Muscle layer of colon (tissue), 2 donors: ENCODE results near the gene KLRK1.
"Not testable (repeated sequence)": the region's sequence is repeated elsewhere in the genome, so short reads cannot be mapped to it uniquely, and the experiment has no call there.

Source experiments
- H3K27ac ChIP-seq: one replicate; pipeline ENCODE4 v1.7.0; 2013; ENCODE audit warnings: low read depth, mild to moderate bottlenecking, low read length, moderate library complexity
- H3K27me3 ChIP-seq, 2 donors: one replicate each; pipeline ENCODE4 v1.7.0; 2013; ENCODE audit warnings: low read length in 2 of 2, mild to moderate bottlenecking in 2 of 2; ENCODE audit not compliant: insufficient read depth in 2 of 2, control insufficient read depth in 1 of 2
- H3K36me3 ChIP-seq: one replicate; pipeline ENCODE4 v1.7.0; 2013; ENCODE audit warnings: mild to moderate bottlenecking, low read length; ENCODE audit not compliant: insufficient read depth
- H3K4me1 ChIP-seq: one replicate; pipeline ENCODE4 v1.7.0; 2013; ENCODE audit warnings: mild to moderate bottlenecking, low read length; ENCODE audit not compliant: insufficient read depth
- H3K4me3 ChIP-seq, 2 donors: one replicate each; pipeline ENCODE4 v1.7.0; 2013; ENCODE audit warnings: low read length in 2 of 2, low read depth in 1 of 2, mild to moderate bottlenecking in 1 of 2, moderate library complexity in 1 of 2
- H3K9ac ChIP-seq: one replicate; pipeline ENCODE4 v1.7.0; 2013; ENCODE audit warnings: low read length
- H3K9me3 ChIP-seq: one replicate; pipeline ENCODE4 v1.7.0; 2013; ENCODE audit warnings: mild to moderate bottlenecking, low read length
- donor health status: abdominal sarcoma.
- donor health status: Adenocarcinoma of cecum.

Gene KLRK1

GRCh38 chr12:10387498-10387897 lies 2.3 kb downstream of the KLRK1 start:
- not testable (repeated sequence) for H3K4me3 ChIP-seq, H3K4me1 ChIP-seq, H3K9me3 ChIP-seq, H3K27me3 ChIP-seq, H3K9ac ChIP-seq, H3K36me3 ChIP-seq, H3K27ac ChIP-seq

DNA sequence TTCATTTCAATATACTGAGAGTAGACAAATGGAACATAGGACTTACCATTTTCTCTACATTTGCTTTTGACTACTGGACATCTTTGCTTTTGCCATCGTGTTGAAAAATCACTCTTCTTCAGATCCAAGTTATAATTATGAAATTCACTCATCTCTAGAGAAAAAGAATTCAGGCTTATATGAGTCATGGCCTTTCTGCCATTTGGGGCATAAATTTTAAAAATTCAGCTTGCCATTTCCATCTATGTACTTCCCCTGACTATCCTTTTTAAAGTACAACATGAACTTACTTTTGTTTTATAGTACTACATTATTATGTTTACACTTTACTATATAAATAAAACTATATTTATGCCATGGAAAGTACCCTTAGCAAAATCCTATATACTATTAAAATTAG lies 3.0 kb downstream of the KLRK1 start:
- Histone ChIP-seq H3K4me1 (peaks cover 1% of the 10 kb centered on the region), H3K9ac (no peak overlapping the region), H3K4me3 (no peak overlapping the region), H3K36me3 (no peaks in the 10 kb centered on the region), H3K27me3 (no peaks in the 10 kb centered on the region), H3K27ac (no peak overlapping the region), H3K9me3 (no peaks in the 10 kb centered on the region)

DNA sequence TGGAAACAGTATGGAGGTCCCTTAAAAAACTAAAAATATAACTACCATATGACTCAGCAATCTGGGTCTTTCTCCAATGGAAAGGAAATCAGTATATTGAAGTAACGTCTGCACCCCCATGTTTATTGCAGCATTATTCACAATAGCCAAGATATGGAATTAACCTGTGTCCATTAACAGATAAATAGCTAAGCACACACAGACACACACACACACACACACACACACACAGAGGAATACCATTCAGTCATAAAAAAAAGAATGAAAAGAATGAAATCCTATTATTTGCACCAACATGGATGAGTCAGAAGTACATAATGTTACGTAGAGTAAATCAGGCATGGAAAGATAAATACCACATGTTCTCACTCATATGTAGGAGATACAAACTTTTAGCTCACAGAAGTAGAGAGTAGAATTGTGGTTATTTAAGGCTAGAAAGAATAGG lies 4.7 kb downstream of the KLRK1 start:
- Histone ChIP-seq H3K9ac (no peak overlapping the region), H3K9me3 (no peaks in the 10 kb centered on the region), H3K36me3 (no peaks in the 10 kb centered on the region), H3K4me3 (no peak overlapping the region), H3K27ac (no peak overlapping the region), H3K27me3 (no peaks in the 10 kb centered on the region), H3K4me1 (no peaks in the 10 kb centered on the region)

DNA sequence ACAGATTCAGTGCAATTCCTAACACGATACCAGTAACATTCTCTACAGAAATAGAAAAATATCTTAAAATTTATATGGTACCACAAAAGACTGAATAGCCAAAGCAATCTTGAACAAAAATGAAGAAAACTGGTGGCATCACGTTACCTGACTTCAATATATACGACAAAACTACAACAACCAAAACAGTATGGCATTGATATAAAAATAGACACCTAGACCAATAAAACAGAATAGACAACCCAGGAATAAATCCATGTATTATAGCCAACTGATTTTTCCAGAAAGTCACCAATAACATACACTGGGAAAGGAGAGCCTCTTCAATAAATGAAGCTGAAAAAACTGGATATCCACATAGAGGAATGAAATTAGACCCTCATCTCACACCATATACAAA lies 5.7 kb downstream of the KLRK1 start:
- Histone ChIP-seq H3K4me3 (no peak overlapping the region), H3K36me3 (no peaks in the 10 kb centered on the region), H3K27ac (no peak overlapping the region), H3K9me3 (no peaks in the 10 kb centered on the region), H3K27me3 (no peaks in the 10 kb centered on the region), H3K9ac (no peak overlapping the region), H3K4me1 (no peaks in the 10 kb centered on the region)

DNA sequence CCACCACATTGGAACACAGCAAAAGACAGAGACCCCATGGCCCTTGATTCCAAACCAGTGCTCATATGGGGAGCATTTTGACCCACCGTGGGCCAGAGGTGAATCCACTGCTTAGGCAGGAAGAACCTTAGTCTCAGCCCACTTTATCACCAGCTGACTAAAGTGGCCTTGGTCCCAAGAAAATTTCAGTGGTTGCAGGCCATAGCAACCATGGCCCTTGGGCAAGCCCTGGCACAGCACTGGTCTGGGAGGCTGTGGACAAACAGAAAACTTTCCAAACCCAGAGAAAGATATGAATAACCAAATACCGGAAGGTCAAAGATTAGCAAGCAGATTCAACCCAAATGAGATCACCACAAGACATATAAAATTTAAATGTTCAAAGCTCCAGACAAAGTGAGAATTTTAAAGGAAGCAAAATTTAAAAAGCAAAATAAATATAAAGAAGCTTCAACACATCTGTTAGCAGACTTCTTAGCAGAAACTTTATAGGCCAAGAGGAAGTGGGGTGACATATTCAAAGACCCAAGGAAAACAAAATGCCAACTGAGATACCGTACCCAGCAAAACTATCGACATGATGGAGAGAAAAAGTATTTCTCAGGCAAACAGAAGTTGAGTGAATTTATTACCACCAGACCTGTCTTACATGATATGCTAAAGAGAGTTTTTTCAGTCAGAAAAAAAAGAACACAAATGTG lies 7.8 kb downstream of the KLRK1 start:
- Histone ChIP-seq H3K9ac (no peak overlapping the region), H3K27me3 (no peaks in the 10 kb centered on the region), H3K27ac (no peak overlapping the region)

DNA sequence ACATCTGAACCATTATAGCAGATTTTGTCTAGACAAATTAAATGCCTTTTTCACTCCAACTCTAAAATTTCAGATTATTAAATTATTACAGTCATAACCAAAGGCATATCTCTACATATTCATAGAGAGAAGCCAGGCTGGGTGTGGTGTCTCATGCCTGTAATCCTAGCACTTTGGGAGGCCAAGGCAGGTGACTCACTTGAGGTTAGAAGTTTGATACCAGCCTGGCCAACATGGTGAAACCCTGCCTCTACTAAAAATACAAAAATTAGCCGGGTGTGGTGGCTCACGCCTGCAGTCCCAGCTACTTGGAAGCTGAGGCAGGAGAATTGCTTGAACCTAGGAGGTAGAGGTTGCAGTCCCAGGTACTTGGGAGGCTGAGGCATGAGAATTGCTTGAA lies 11.1 kb downstream of the KLRK1 start:
- not testable (repeated sequence) for H3K4me3 ChIP-seq, H3K4me1 ChIP-seq, H3K9ac ChIP-seq, H3K36me3 ChIP-seq, H3K9me3 ChIP-seq, H3K27me3 ChIP-seq, H3K27ac ChIP-seq

More for the DNA sequence above, 7.8 kb downstream of the KLRK1 start:
- Histone ChIP-seq H3K9me3 (no peaks in the 10 kb centered on the region), H3K36me3 (no peaks in the 10 kb centered on the region), H3K4me1 (no peaks in the 10 kb centered on the region), H3K4me3 (no peak overlapping the region)

DNA sequence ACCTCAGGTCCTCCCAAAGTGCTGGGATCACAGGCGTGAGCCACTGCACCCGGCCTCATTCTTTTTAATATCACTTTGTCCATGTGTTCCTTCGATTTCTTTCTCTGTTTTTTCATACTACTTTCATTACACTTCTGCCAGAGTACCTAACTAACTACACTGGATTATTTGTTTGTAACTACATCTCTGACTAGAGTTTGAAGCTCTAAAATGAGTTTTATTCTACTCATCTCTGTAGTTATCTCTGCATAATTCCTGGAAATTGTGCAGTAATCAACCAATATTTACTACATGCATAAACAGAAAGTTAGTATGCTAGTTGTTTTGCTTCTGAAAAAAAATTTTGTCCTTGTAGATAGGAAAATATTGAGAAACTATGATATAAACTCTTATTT lies 15.2 kb downstream of the KLRK1 start:
- H3K36me3 ChIP-seq, result peaks cover 4% of the 10 kb centered on the region
- no peak overlapping the region for H3K27ac ChIP-seq
- no peaks in the 10 kb centered on the region for H3K9me3 ChIP-seq
- H3K4me1 ChIP-seq, result no peaks in the 10 kb centered on the region
- H3K4me3 ChIP-seq, result no peak overlapping the region
- no peak overlapping the region for H3K9ac ChIP-seq
- no peaks in the 10 kb centered on the region for H3K27me3 ChIP-seq

DNA sequence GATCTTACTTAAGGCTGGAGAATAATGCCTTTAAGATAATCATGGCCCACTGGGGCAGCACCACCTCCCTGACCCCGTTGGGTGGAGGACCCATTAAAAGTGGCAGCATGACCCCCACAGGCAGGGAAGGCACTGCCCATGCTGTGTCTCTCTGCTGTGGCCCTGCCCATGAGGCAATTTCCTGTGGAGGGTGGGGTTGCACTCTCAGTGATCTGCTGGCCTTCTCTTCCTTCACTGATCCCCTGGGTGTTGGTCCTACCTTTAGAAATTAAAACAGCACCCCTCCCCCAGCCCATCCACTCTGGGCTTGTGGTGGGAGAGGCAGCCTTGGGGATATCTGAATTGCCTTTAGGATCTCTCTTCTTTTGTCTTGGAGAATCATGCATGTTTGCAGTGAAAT lies 17.3 kb downstream of the KLRK1 start:
- H3K27ac ChIP-seq, result no peak overlapping the region

DNA sequence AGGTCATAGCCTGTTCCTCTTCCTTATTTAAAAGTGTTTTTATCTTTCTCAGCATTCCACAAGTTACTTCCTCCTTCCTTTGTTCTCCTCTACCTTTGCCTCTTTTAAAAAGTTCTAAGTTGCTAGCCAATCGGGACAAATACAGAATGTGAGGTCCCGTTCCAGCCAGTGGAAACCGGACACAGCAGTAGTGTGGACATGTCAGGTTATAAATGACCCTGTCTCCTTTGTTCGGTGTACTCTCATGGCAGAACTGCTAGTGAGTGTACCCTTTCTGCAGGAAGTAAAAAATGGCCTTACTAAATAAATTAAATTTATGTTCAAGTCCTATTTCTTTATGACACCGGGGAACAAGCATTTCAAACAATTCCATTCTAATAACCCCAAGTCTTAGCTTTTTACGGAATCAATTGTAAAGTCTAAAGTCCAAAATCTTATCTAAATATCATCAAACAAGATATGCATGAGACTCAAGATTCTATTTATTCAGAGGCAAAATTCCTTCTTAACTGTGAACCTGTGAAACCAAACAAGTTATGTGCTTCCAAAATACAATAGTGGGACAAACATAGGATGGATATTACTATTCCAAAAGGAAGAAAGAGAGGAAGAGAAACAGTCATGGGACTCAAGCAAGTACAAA lies 17.8 kb downstream of the KLRK1 start:
- H3K27ac ChIP-seq, H3K9ac ChIP-seq, H3K4me1 ChIP-seq: not testable (repeated sequence)

More for the DNA sequence above, 17.3 kb downstream of the KLRK1 start:
- Histone ChIP-seq H3K4me3 (no peak overlapping the region), H3K4me1 (no peaks in the 10 kb centered on the region), H3K9ac (no peak overlapping the region), H3K27me3 (no peaks in the 10 kb centered on the region), H3K9me3 (no peaks in the 10 kb centered on the region), H3K36me3 (peaks cover 4% of the 10 kb centered on the region)

GRCh38 chr12:10369557-10370415 lies 20.1 kb downstream of the KLRK1 start:
- Histone ChIP-seq H3K27me3 (no peaks in the 10 kb centered on the region), H3K4me1 (peaks cover 16% of the 10 kb centered on the region), H3K36me3 (no peaks in the 10 kb centered on the region), H3K9ac (no peak overlapping the region), H3K27ac (no peak overlapping the region), H3K9me3 (no peaks in the 10 kb centered on the region), H3K4me3 (no peak overlapping the region)

More for the DNA sequence above, 17.8 kb downstream of the KLRK1 start:
- H3K36me3 ChIP-seq, H3K4me3 ChIP-seq, H3K9me3 ChIP-seq, H3K27me3 ChIP-seq: not testable (repeated sequence)

- peaks cover 22% of the 10 kb centered on the region for H3K4me1 ChIP-seq
- H3K36me3 ChIP-seq, result no peaks in the 10 kb centered on the region
- H3K9me3 ChIP-seq, result no peaks in the 10 kb centered on the region
- H3K4me3 ChIP-seq, result no peak overlapping the region
- no peak overlapping the region for H3K9ac ChIP-seq
- no peaks in the 10 kb centered on the region for H3K27me3 ChIP-seq
- no peak overlapping the region for H3K27ac ChIP-seq
Observed at GRCh38 chr12:10368206-10369171, 21.4 kb downstream of the KLRK1 start.
